A673 (cell line): ENCODE results near the gene FCMR.

ENCODE experiments used
- CTCF ChIP-seq: fragments of 300-800, 200-600 bp; sonication (generic); conservative IDR thresholded peaks from 2 replicates; pipeline ENCODE4 v1.5.1; 2017; ENCODE audit warnings: low read depth, mild to moderate bottlenecking, antibody characterized with exemption, low read length, moderate library complexity, mixed read lengths
- EZH2 ChIP-seq: fragments of 200-600 bp; sonication (generic); IDR thresholded peaks from 2 replicates; pipeline ENCODE4 v1.6.1; 2017; ENCODE audit warnings: borderline replicate concordance, low read depth, mild to moderate bottlenecking, mixed read lengths, antibody characterized with exemption, low read length; ENCODE audit not compliant: poor library complexity, severe bottlenecking

GRCh38 chr1:206963119-206963712 is 41.5 kb upstream of the FCMR start:
- TF ChIP-seq CTCF (no peak), EZH2 (no peak)
